Stomach (tissue), 4 donors: ENCODE results near the gene PRKACG.

Experiments
- CTCF ChIP-seq, 7 experiments: fragments of 450-650 bp in 4 of 7; fragments of 200-600 bp in 3 of 7; sonication (generic) in 3 of 7; IDR thresholded peaks; one replicate each; pipeline ENCODE4 v1.5.1; 2016 to 2019; ENCODE audit warnings: antibody characterized with exemption in 7 of 7, control low read depth in 2 of 7, mild to moderate bottlenecking in 1 of 7
- EP300 ChIP-seq: sonication (generic); formaldehyde crosslinking; IDR thresholded peaks from one replicate; pipeline ENCODE4 v1.6.1; 2017; ENCODE audit warnings: antibody characterized with exemption
- POLR2A ChIP-seq, 4 donors: fragments of 450-650 bp; IDR thresholded peaks; one replicate each; pipeline ENCODE4 v1.6.1; 2016; ENCODE audit warnings: antibody characterized with exemption in 4 of 4, control low read depth in 2 of 4, mild to moderate bottlenecking in 1 of 4, moderate library complexity in 1 of 4
- POLR2AphosphoS5 ChIP-seq, 3 donors: sonication (generic); formaldehyde crosslinking; IDR thresholded peaks; one replicate each; pipeline ENCODE4 v1.6.1; 2016; ENCODE audit warnings: antibody characterized with exemption in 3 of 3

GRCh38 chr9:69058101-69058500, 44.2 kb upstream of the PRKACG start:
- no peak for TF ChIP-seq CTCF (IDR thresholded peaks at IDR 0.05)
- TF ChIP-seq POLR2A (IDR thresholded peaks at IDR 0.05) = no peak
- no peak for TF ChIP-seq POLR2AphosphoS5 (IDR thresholded peaks at IDR 0.05)
- no peak for TF ChIP-seq EP300
